C1 segment of cervical spinal cord (tissue), 14 donors: ENCODE data around the gene PBX2.
A peak's percentile ranks its signal among the peaks of the same experiment; 100 is the strongest.
"Not testable (repeated sequence)": the region's sequence is repeated elsewhere in the genome, so short reads cannot be mapped to it uniquely, and the experiment has no call there.

ENCODE experiments used
- DNase-seq, 14 donors: peaks; one replicate each; lab custom pipeline; 2025; lab: John Stamatoyannopoulos, UW

Gene PBX2

GRCh38 chr6:32190054-32190851 is at the start of gene PBX2:
Gene PBX2, minus strand, starts transcription at chr6:32190202. Its CDS starts 287 bp downstream, at chr6:32189915.
- peak in 13 of 14 donors; percentile 38 to 95 (median 82) for DNase-seq

DNA sequence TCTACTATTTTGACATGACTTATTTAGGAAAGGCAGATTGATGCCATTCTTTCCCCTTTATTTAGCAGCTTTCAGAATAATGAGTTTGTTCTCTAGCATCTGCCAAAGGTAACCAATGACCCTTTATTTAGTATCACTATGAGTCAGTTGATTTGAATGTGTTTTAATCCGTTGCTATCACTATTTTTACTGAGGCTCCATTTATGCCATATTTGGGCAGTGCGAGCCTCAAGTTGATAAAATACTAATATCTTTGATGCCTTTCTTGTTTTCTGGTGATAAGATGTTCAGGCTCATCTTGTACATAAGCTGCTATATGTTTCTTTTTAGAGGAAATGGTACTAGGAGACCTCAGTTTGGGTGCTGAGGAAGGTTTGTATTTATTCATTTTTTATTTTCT is 49.5 kb upstream of the PBX2 start:
- no peak for DNase-seq

GRCh38 chr6:32234934-32235333 is 44.9 kb upstream of the PBX2 start:
- no peak for DNase-seq

DNA sequence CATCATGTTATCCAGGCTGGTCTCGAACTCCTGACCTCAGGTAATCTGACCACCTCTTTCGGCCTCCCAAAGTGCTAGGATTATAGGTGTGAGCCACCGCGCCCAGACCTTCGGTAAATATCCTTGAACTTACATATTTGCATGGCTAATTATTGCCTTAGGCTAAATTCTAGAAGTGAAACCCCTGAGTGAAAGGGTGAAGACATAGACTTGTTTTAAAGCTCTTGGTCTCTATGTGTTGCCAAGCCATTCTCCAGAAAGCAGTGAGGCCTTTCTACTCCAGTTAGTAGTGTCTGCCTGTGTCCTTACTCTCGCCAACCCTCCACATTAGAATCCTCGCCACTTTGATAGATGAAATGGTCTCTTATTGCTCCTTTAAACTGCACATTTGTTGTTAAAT is 36.4 kb upstream of the PBX2 start:
- DNase-seq = no peak

DNA sequence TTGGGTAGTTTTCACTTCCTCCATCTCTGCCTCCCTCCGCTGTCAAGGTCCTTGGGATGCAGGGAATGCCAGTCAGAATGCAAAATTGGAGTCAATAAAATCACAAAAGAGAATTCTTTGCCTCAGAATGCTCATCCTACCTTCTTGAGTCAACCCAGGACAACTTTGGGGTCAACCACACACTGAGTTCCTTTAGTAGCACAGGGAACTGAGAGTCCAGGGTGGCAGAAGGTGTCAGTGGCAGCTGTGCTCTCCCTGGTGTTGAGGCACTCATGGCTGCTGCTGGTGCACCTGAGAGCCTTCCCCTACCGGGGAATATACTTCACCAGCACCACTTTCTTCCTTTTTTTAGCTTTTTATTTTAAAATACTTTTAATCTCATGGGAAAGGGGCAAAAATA is 34.7 kb upstream of the PBX2 start:
- no peak for DNase-seq

GRCh38 chr6:32223258-32224235 is 33.5 kb upstream of the PBX2 start, which contains the start of gene NOTCH4:
Gene NOTCH4, minus strand, starts transcription at chr6:32224067. Its CDS starts 139 bp downstream, at chr6:32223928.
- DNase-seq = no peak

GRCh38 chr6:32222333-32223230 is 32.6 kb upstream of the PBX2 start:
- no peak for DNase-seq

DNA sequence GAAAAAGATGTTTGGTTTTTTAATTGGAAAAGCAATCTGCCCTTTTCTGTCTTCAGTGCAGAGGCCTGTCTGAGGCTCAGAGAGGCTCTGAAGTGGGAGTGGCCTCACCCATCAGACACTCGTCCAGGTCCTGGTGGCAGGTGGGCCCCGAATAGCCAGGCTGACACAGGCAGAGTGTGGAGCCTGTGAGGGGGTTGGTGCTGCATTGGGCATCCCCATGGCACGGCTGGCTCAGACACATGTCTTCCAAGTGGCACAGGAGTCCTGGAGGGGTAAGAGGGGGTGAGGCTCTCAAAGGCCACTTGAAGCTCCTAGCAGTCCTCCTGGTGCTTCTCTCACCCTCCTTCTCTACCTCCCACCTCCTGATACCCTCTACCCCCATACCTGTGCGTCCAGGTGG is 30.0 kb upstream of the PBX2 start:
- no peak for DNase-seq

GRCh38 chr6:32218167-32218566 is 28.2 kb upstream of the PBX2 start:
- no peak for DNase-seq

DNA sequence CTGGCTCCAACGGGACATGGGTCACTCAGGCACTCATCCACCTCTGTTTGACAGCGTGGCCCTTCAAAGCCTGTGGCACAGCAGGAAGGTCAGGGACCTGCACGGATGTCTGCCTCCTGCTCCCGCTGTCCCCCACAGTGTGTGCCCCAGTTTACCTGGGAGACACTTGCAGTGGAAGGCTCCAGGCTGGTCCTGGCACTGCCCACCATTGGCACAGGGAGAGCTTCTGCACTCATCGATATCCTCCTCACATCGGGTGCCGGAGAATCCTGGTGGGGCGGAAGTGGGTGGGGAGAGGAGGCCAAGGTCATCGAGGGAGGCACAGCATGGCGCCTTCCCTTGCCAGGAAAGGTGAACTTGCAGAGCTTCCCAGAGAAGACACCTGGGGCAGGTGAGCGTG is 27.0 kb upstream of the PBX2 start:
- DNase-seq = no peak

GRCh38 chr6:32216285-32216684 is 26.3 kb upstream of the PBX2 start:
- DNase-seq = no peak

DNA sequence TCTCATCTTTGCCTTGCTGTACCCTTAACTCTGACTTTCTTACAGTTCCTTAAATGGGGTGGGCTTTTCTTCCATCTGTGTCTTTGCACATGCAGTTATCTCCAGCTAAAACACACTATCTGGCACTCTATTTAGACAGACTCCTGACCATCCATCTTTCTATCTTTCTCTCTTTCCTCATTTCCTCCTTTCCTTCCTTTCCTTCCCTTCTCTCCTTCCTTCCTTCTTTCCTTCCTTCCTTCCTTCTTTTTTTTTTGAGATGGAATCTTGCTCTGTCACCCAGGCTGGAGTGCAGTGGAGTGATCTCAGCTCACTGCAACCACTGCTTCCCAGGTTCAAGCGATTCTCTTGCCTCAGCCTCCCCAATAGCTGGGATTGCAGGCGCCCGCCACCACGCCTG is 25.6 kb upstream of the PBX2 start:
- DNase-seq = no peak

DNA sequence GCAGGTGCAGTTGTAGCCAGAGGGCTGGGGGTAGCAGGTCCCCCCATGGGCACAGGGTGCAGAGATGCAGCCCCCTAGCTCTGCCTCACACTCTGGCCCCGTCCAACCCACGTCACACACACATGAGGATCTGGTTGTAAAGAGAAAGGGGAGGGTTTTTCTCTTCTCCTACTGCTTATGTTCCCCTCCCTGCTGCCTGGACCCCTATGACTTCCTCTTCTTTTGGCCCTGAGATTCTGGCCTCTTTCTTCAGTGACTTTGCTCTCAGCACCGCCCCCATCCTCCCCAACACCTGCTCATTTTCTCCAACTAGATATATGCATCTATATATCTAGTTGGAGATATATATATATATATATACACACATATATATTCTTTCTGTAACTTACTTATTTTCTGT is 24.1 kb upstream of the PBX2 start:
- DNase-seq = no peak

- DNase-seq = no peak
Measured at GRCh38 chr6:32213649-32214048, 23.6 kb upstream of the PBX2 start.

- DNase-seq = no peak
Measured at GRCh38 chr6:32212076-32212760, 22.2 kb upstream of the PBX2 start.

- DNase-seq = not testable (repeated sequence)
Measured at GRCh38 chr6:32211432-32211831, 21.4 kb upstream of the PBX2 start.

DNA sequence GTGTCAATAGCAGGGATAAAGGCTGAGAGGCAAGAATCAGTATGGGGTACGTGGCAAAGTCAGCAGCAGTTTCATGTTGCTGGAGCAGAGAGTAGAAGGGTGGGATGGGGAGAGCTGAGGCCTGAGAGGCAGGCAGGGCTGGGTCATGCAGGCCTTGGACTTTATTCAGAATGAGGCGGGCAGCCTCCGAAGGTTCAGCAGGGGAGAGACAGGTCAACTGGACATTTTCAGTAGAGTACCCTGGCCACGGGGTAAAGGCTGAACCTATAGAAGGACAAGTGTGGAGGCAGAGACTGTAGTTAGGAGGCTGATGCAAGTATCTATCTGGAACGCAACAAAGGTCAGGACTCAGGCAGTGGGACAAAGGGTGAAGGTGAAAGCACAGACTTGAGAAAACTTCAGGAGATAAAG is 20.2 kb upstream of the PBX2 start:
- DNase-seq = no peak

- no peak for DNase-seq
Measured at GRCh38 chr6:32208996-32209395, 19.0 kb upstream of the PBX2 start.

DNA sequence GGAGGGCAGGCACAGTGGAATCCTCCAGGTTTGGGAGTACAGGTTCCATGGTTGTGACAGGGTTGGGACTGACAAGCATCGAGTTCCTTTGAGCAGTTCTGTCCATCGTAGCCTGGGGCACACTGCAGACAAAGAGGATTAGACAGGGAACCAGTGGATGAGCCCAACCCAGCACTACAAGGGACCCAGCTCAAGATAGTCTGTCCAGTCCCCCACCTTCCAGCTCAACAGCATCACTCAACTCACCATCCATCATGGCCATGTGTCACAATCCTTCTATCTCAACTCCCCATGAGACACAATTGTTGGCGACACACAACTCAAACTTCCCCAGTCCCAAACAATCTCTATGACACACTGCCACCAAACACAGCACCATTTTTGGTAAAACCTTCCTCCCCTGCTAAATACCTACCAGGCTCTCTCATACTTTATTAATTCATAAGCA is 14.3 kb upstream of the PBX2 start:
- no peak for DNase-seq

DNA sequence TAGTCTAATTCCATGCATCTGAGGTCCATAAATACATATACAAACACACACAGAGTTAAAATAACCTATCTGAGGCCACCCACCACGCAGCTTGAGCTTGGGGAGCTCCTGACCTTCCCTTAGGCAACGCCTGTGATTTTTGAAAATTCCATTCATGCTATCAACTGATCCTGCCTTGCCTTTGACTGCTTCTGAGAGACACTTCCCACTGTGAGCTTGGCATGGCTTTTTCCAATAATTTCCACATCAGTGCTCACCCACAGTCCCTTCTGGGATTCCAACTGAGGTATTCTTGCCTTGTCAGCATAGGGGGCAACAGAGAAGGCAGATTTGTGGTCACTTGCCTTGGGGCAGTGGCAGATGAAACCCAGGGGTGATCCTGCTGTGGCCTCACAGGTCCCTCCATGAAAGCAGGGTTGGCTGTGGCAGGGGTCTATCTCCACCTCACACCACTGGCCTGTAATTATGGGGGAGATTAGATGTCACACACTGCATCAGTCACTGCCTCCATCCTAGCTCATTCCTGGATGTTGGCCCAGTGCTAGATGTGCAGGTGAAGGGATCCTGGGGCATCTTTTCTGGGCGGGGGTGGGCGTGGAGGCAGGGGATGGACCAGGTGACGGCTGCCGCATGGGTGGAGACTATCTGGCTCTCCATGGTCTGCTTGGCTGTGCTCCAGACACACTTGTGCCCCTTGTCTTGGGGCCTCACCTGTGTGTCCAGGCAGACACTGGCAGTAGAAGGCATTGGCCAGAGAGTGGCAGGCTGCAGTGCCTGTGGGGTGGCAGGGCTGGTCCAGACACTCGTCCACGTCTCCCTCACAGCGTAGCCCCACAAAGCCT is 13.6 kb upstream of the PBX2 start:
- DNase-seq = no peak
